K562 (cell line): ENCODE measurements around the gene CAVIN1. TPM values are rescaled to one million over a fixed set of nuclear protein-coding genes. Genes with fewer than 3 reads are reported as not detected.
A peak's percentile ranks its signal among the peaks of the same experiment; 100 is the strongest.

ENCODE experiments used
- ATAC-seq: fragments of 200-7000 bp; cut with Tn5 transposase; 3 replicates; pipeline ENCODE4 v1.9.1; 2020; ENCODE audit warnings: moderate library complexity
- BruUV-seq: library from RNA; stranded (reverse); fragments of 400-500 nt; replicated peaks from 2 replicates; lab custom pipeline; 2021; lab: Mats Ljungman, UMichigan
- CTCF ChIA-PET: fragments of 300-600 bp; formaldehyde crosslinking; extraction: SDS; loops from one replicate; lab custom pipeline; 2021; ENCODE audit warnings: low intra/inter-chr PET ratio; lab: Yijun Ruan, JAX
- POLR2A ChIA-PET: fragments of 300-600, 350-650 bp; sonication (Branson Sonifier 250); formaldehyde crosslinking; extraction: SDS; loops from one replicate; lab custom pipeline; 2021; ENCODE audit warnings: antibody characterized with exemption, inconsistent platforms; lab: Yijun Ruan, JAX
- DNase-seq, 4 experiments: peaks; one replicate each; pipeline versions ENCODE4 v3.0.0 to v3.0.0-alpha.2; 2011 to 2018; ENCODE audit warnings: low spot score in 3 of 4, mixed read lengths in 3 of 4; ENCODE audit errors: extremely low read depth in 1 of 4
- FAIRE-seq: peaks from 2 replicates; lab custom pipeline; 2011; peaks lifted over from hg19 to GRCh38; lab: Jason Lieb, UNC
- H2AFZ ChIP-seq: 2 replicates; pipeline ENCODE4 v1.6.0; 2011; ENCODE audit warnings: low read depth, low read length, control low read depth, inconsistent platforms
- H3K27ac ChIP-seq: fragments of 200-600 bp; 3 replicates; pipeline ENCODE4 v1.8.0; 2011; ENCODE audit warnings: low read depth, mild to moderate bottlenecking, control low read depth, inconsistent platforms, low read length, moderate library complexity, mixed read lengths; ENCODE audit errors: extremely low read depth
- H3K27me3 ChIP-seq, 2 experiments: fragments of 300-600 bp in 1 of 2; 2 replicates in 1 of 2; 3 replicates in 1 of 2; pipeline versions ENCODE4 v1.6.0 to v1.8.0; 2011; ENCODE audit warnings: inconsistent platforms in 2 of 2, low read length in 2 of 2, mild to moderate bottlenecking in 1 of 2, mixed read lengths in 1 of 2, moderate library complexity in 1 of 2; ENCODE audit not compliant: control insufficient read depth in 2 of 2, insufficient read depth in 2 of 2
- H3K36me3 ChIP-seq: fragments of 300-600 bp; 3 replicates; pipeline ENCODE4 v1.8.0; 2011; ENCODE audit warnings: mild to moderate bottlenecking, low read length, inconsistent platforms; ENCODE audit not compliant: control insufficient read depth, insufficient read depth
- H3K4me1 ChIP-seq, 2 experiments: fragments of 200-600 bp in 1 of 2; replicated peaks in 1 of 2; 2 replicates in 1 of 2; 3 replicates in 1 of 2; pipeline versions ENCODE4 v1.5.1 to v1.8.0; 2011; ENCODE audit warnings: inconsistent platforms in 2 of 2, low read length in 2 of 2, mild to moderate bottlenecking in 1 of 2, mixed read lengths in 1 of 2, moderate library complexity in 1 of 2; ENCODE audit not compliant: control insufficient read depth in 2 of 2, insufficient read depth in 2 of 2
- H3K4me2 ChIP-seq: 2 replicates; pipeline ENCODE4 v1.6.1; 2011; ENCODE audit warnings: low read length, control low read depth, inconsistent platforms, mixed read lengths; ENCODE audit not compliant: insufficient read depth
- H3K4me3 ChIP-seq: fragments of 200-600 bp; sonication (generic), shearing (Covaris generic); 2 replicates; pipeline ENCODE4 v1.5.1; 2016; ENCODE audit warnings: control low read depth, inconsistent platforms
- H3K79me2 ChIP-seq: fragments of 200-600 bp; 3 replicates; pipeline ENCODE4 v1.8.0; 2011; ENCODE audit warnings: low read length, inconsistent platforms; ENCODE audit not compliant: control insufficient read depth, insufficient read depth
- H3K9ac ChIP-seq, 2 experiments: 2 replicates each; pipeline versions ENCODE4 v1.6.0 to v1.6.1; 2011; ENCODE audit warnings: low read depth in 2 of 2, low read length in 2 of 2, control low read depth in 1 of 2, inconsistent platforms in 1 of 2, mild to moderate bottlenecking in 1 of 2, mixed read lengths in 1 of 2; ENCODE audit not compliant: insufficient read depth in 1 of 2
- H3K9me1 ChIP-seq: one replicate; pipeline ENCODE4 v1.6.0; 2011; ENCODE audit warnings: inconsistent platforms, mild to moderate bottlenecking, low read length, moderate library complexity; ENCODE audit not compliant: control insufficient read depth, insufficient read depth
- H3K9me3 ChIP-seq: replicated peaks from 2 replicates; pipeline ENCODE4 v1.5.1; 2011; ENCODE audit warnings: low read depth, low read length, inconsistent platforms; ENCODE audit not compliant: control insufficient read depth, insufficient read depth
- H4K20me1 ChIP-seq: replicated peaks from 2 replicates; pipeline ENCODE4 v1.6.1; 2011; ENCODE audit warnings: low read length, inconsistent platforms, mixed read lengths; ENCODE audit not compliant: control insufficient read depth, insufficient read depth
- CC2D1A ChIP-seq: fragments of 450-650 bp; IDR thresholded peaks from 2 replicates; pipeline ENCODE4 v1.6.1; 2017; ENCODE audit warnings: mild to moderate bottlenecking
- CTBP1 ChIP-seq: fragments of 450-650 bp; IDR thresholded peaks from 2 replicates; pipeline ENCODE4 v1.6.1; 2016; ENCODE audit warnings: borderline replicate concordance
- GTF2B ChIP-seq: IDR thresholded peaks from 2 replicates; pipeline ENCODE4 v1.6.1; 2011; ENCODE audit not compliant: insufficient read length; ENCODE audit errors: extremely low read depth
- GTF3C2 ChIP-seq: IDR thresholded peaks from 3 replicates; pipeline ENCODE4 v1.6.1; 2011; ENCODE audit warnings: borderline replicate concordance, mild to moderate bottlenecking, moderate library complexity; ENCODE audit not compliant: insufficient read length; ENCODE audit errors: extremely low read depth
- HDGF ChIP-seq: fragments of 450-650 bp; IDR thresholded peaks from 2 replicates; pipeline ENCODE4 v1.6.1; 2016
- IRF9 ChIP-seq: fragments of 450-650 bp; IDR thresholded peaks from 2 replicates; pipeline ENCODE4 v1.6.1; 2016; ENCODE audit warnings: missing biosample characterization, missing genetic modification characterization
- MBD1 ChIP-seq: fragments of 250-450 bp; sonication (Bioruptor Pico); IDR thresholded peaks from 2 replicates; pipeline ENCODE4 v1.8.0; 2022; ENCODE audit warnings: inconsistent platforms
- NR1H2 ChIP-seq: sonication (generic); formaldehyde crosslinking; IDR thresholded peaks from 2 replicates; pipeline ENCODE4 v1.4.0; 2020; ENCODE audit warnings: mild to moderate bottlenecking, missing genetic modification reagents
- NR2C1 ChIP-seq, 2 experiments: fragments of 450-650 bp; IDR thresholded peaks; 2 replicates each; pipeline ENCODE4 v1.6.1; 2017; ENCODE audit warnings: mild to moderate bottlenecking in 2 of 2, antibody characterized with exemption in 1 of 2, inconsistent platforms in 1 of 2, missing compliant biosample characterization in 1 of 2, missing genetic modification characterization in 1 of 2
- NR3C1 ChIP-seq: sonication (generic); formaldehyde crosslinking; IDR thresholded peaks from 2 replicates; pipeline ENCODE4 v1.8.1; 2022; ENCODE audit warnings: missing genetic modification reagents
- POLR2AphosphoS5 ChIP-seq: IDR thresholded peaks from 2 replicates; pipeline ENCODE4 v1.6.1; 2011; ENCODE audit warnings: mild to moderate bottlenecking, low read depth, low read length, moderate library complexity; ENCODE audit not compliant: control insufficient read depth, insufficient read depth
- ZNF589 ChIP-seq: fragments of 200-800 bp; sonication (Bioruptor generic); IDR thresholded peaks from 2 replicates; pipeline ENCODE4 v1.6.1; 2016; ENCODE audit warnings: low read depth, missing genetic modification characterization, missing compliant biosample characterization
- ZSCAN32 ChIP-seq: fragments of 450-650 bp; formaldehyde crosslinking; IDR thresholded peaks from 2 replicates; pipeline ENCODE4 v1.4.0; 2020; ENCODE audit warnings: mild to moderate bottlenecking, moderate library complexity
- WGBS: fragments of 100-300 bp; shearing (Covaris generic); methylation state at CpG from one replicate; pipeline ENCODE4 v1.1.6; 2016; ENCODE audit warnings: low coverage, mixed read lengths; ENCODE audit not compliant: insufficient coverage; ENCODE audit errors: missing lambda C conversion rate; 5-methylcytosine and 5-hydroxymethylcytosine counted together
- in situ Hi-C: fragments of 300-500 bp; cut with MboI; formaldehyde crosslinking; loops from 4 replicates; pipeline ENCODE4 v1.15.0; 2018; ENCODE audit warnings: inconsistent platforms, mixed read lengths
- intact Hi-C: fragments of 100-400 bp; cut with micrococcal nuclease; formaldehyde crosslinking; loops from 2 replicates; pipeline ENCODE4 v1.14.2; 2022
- polyA plus RNA-seq, 8 experiments: library from polyadenylated mRNA; depleted of rRNA in 4 of 8; stranded (reverse) in 5 of 8; unstranded in 3 of 8; fragments of >200 nt; fragmentation: Nextera tagmentation in 2 of 8; fragmentation: Illumina TruSeq in 1 of 8; extraction: Ambion mirVana in 2 of 8; extraction: Trizol in 1 of 8; gene quantifications; 2 replicates each; pipeline versions ENCODE4 v1.2.1 to v1.2.3, GENCODE V29; 2011 to 2014; ENCODE audit warnings: inconsistent platforms in 1 of 8, missing spikeins in 1 of 8
- total RNA-seq, 7 experiments: library from RNA; depleted of rRNA in 6 of 7; stranded (reverse); fragments of >200 nt in 6 of 7; fragmentation: Illumina TruSeq in 2 of 7; extraction: Trizol in 2 of 7; gene quantifications; 2 replicates each; pipeline versions ENCODE4 v1.2.1 to v1.2.3, GENCODE V29; 2011 to 2021; ENCODE audit warnings: low replicate concordance in 1 of 7

The CAVIN1 gene
- total and polyA plus RNA-seq, 9 of the 15 experiments (the other 6 are each of a cell fraction or from before 2014, with no cell fraction given): 6.8 to 162 (median 74.5) TPM

- Histone ChIP-seq H2AFZ (no peak overlapping the region), H3K4me3 (no peak overlapping the region), H3K9me3 (no peaks in the 10 kb centered on the region), H3K27me3 (no peaks in the 10 kb centered on the region), H3K4me2 (no peak overlapping the region; the same call in 1 of the 2 replicates), H3K79me2 (peaks cover 52% of the 10 kb centered on the region), H3K27ac (no peak overlapping the region), H3K9me1 (no peaks in the 10 kb centered on the region), H3K4me1 (peaks cover 45 to 50% of the 10 kb centered on the region in 2 experiments), H4K20me1 (no peaks in the 10 kb centered on the region), H3K9ac (no peak overlapping the region), H3K36me3 (peaks cover 49% of the 10 kb centered on the region; the same call in 2 of the 3 replicates)
- CTCF ChIA-PET: interaction anchor here (0.7 to 3.4 kb wide), 3 partner anchors 83 to 122 kb away, joined by 3 to 46 read pairs (median 3); no protein-coding TSS in a partner anchor
- DNase-seq (peak; percentile 67 to 84 (median 72)), ATAC-seq (peak; percentile 81), FAIRE-seq (peak; percentile 85)
- WGBS: 54% methylated on average over 26 of the region's 26 CpGs
- in situ Hi-C loops: loop anchor here (10.0 kb wide), 1 partner anchor 181 kb away; no protein-coding TSS in a partner anchor
- intact Hi-C loops: loop anchor here (1.0 to 10.0 kb wide), 5 partner anchors 83 to 444 kb away; partner anchors contain the start of genes HCRT and KCNH4
- POLR2A ChIA-PET: interaction anchor here (0.7 to 1.5 kb wide), 11 partner anchors 11 to 184 kb away, joined by 3 to 10 read pairs (median 4); partner anchors contain the start of gene CAVIN1
- BruUV-seq: no TSS peak
- TF ChIP-seq HDGF (0 out of 2 replicates have a peak, but pooled peaks have one; percentile 25), POLR2AphosphoS5 (no peak), CC2D1A (peak; percentile 57; the same call in 1 of the 2 replicates), IRF9 (tag) (peak; percentile 82; the same call in 1 of the 2 replicates), NR1H2 (no peak), CTBP1 (0 out of 2 replicates have a peak, but pooled peaks have one; percentile 11), NR3C1 (CRISPR knock-in tag) (no peak), ZNF589 (CRISPR knock-in tag) (no peak), GTF3C2 (no peak), ZSCAN32 (CRISPR knock-in tag) (no peak), NR2C1 (IDR thresholded peaks at IDR 0.05) (no peak), NR2C1 (tag; IDR thresholded peaks at IDR 0.05) (no peak), GTF2B (no peak), MBD1 (CRISPR knock-in tag) (peak; percentile 97)
These were observed 17.0 kb downstream of the CAVIN1 start for GRCh38 chr17:42405963-42406495.
